Diencephalon (tissue), 1 donor: ENCODE data around the gene SPDYE3. TPM values are rescaled to one million over a fixed set of nuclear protein-coding genes. Genes with fewer than 3 reads are reported as not detected.

ENCODE experiments used
- small RNA-seq: library from RNA; depleted of rRNA; stranded (forward); fragments of <200 nt; gene quantifications from one replicate; pipeline ENCODE3, GENCODE V24; 2014
- total RNA-seq: library from RNA; depleted of rRNA; stranded (reverse); fragments of >200 nt; gene quantifications from one replicate; pipeline ENCODE4 v1.2.3, GENCODE V29; 2014

Gene SPDYE3
- not detected for total RNA-seq

GRCh38 chr7:100307402-100307801 is at the start of gene SPDYE3:
TSS of gene SPDYE3 (plus strand) at chr7:100307702. CDS start at chr7:100307886, 184 bp downstream.

GRCh38 chr7:100358027-100358856 is 50.7 kb downstream of the SPDYE3 start, which contains the start of gene PILRB:
TSS of gene PILRB (plus strand) at chr7:100358117. CDS start at chr7:100358303, 186 bp downstream.

Small RNA genes within 50 kb of the gene (small RNA-seq; reads per million reads assigned to genes)
- not detected for gene RF00019

Other genes starting within 250 kb of the SPDYE3 start
- gene ZNF3, start 226.0 kb upstream of the SPDYE3 start, total RNA-seq: 39.4 TPM
- gene COPS6, start 218.7 kb upstream of the SPDYE3 start, total RNA-seq: 48.9 TPM
- gene MCM7, start 206.3 kb upstream of the SPDYE3 start, total RNA-seq: 38.5 TPM
- gene AP4M1, start 206.1 kb upstream of the SPDYE3 start, total RNA-seq: 20.5 TPM
- gene TAF6, start 188.3 kb upstream of the SPDYE3 start, total RNA-seq: 31.4 TPM
- gene CNPY4, start 188.1 kb upstream of the SPDYE3 start, total RNA-seq: 22.8 TPM
- gene MBLAC1, start 180.7 kb upstream of the SPDYE3 start, total RNA-seq: 5.3 TPM
- 48.9 TPM for gene LAMTOR4, start 158.8 kb upstream of the SPDYE3 start, total RNA-seq
- 16.8 TPM for gene TRAPPC14, start 149.0 kb upstream of the SPDYE3 start, total RNA-seq
- 3.9 TPM for gene GAL3ST4, start 139.1 kb upstream of the SPDYE3 start, total RNA-seq
- gene GPC2, start 130.3 kb upstream of the SPDYE3 start, total RNA-seq: 49.6 TPM
- gene STAG3, start 129.8 kb upstream of the SPDYE3 start, total RNA-seq: 0.69 TPM
- gene PVRIG, start 87.8 kb upstream of the SPDYE3 start, total RNA-seq: not detected
- gene PILRB, start 50.4 kb downstream of the SPDYE3 start, total RNA-seq: 14.5 TPM
- 1.2 TPM for gene PILRA, start 65.8 kb downstream of the SPDYE3 start, total RNA-seq
- 2.1 TPM for gene ZCWPW1, start 121.0 kb downstream of the SPDYE3 start, total RNA-seq
- gene MEPCE, start 122.1 kb downstream of the SPDYE3 start, total RNA-seq: 27.9 TPM
- gene PPP1R35, start 128.8 kb downstream of the SPDYE3 start, total RNA-seq: 7.6 TPM
- gene SPACDR, start 156.6 kb downstream of the SPDYE3 start, total RNA-seq: not detected
- gene TSC22D4, start 171.5 kb downstream of the SPDYE3 start, total RNA-seq: 33.7 TPM
- 38.8 TPM for gene NYAP1, start 176.2 kb downstream of the SPDYE3 start, total RNA-seq
- 6.7 TPM for gene AGFG2, start 231.5 kb downstream of the SPDYE3 start, total RNA-seq